ENCODE results near the gene DDAH1.

GRCh38 chr1:85388416-85388815, 76.5 kb downstream of the DDAH1 start:
- TF ChIP-seq POLR2AphosphoS5 (IDR thresholded peaks at IDR 0.05; ENCODE audit: insufficient read depth in 1 of 2, low read depth in 1 of 2) (no peak), CTCF (IDR thresholded peaks at IDR 0.05) (no peak), POLR2A (IDR thresholded peaks at IDR 0.05) (no peak)

Data from vagina (tissue), 2 donors.